GM19467 (cell line): ENCODE data around the gene PRPF6.
"Not testable (repeated sequence)": the region's sequence is repeated elsewhere in the genome, so short reads cannot be mapped to it uniquely, and the experiment has no call there.

ENCODE experiments used
- ATAC-seq: cut with Tn5 transposase; IDR thresholded peaks from one replicate; pipeline ENCODE4 v1.9.1; 2021; ENCODE audit warnings: mild to moderate bottlenecking, moderate library complexity; ENCODE audit not compliant: unreplicated experiment

Gene PRPF6

DNA sequence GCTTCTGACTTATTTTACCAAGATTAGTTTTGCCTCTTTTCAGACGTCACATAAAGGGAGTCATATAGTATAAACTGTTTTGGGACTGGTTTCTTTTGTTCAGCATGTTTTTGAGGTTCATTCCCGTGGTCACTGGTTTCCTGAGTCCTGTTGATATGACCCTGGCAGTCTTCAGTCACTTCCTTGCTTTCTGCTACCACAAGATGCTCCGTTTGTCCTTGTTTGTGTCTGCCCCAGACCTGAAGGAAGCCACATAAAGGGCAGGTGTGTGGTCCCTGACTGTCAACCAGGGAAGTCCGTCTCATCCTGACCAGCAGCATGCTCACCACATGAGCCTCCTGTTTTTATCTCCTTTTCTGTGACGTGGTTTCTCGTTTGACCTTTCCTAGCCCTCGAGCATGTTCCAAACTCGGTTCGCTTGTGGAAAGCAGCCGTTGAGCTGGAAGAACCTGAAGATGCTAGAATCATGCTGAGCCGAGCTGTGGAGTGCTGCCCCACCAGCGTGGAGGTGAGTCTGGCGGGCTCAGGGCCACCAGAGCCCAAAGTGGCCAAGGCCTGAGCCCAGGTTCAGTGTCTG is 29.0 kb downstream of the PRPF6 start:
- no peak for ATAC-seq

DNA sequence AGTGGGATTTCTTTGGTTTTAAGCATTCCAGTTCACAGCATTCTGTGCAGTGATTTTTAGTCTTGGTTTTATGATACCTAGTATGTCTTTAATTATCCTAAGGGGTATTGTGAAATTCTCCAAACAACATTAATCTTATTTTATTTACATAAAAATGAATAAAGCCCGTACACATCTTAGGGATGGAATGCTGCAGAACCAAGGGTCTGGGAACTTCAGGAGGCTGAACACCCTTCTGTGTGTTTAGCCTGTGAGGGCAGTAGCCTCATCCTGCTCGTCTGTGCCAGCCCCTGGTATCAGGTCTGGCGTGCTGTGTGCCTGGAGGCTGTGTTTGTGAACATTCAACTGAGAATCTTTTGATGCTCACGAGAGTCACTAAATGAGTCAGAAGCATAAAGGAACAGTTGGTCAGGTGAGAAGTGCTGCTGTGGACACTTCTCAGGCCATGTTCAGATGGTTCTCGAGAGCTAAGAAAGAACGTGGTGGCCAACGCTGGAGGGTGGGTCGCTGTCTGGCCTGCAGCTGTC is 29.8 kb downstream of the PRPF6 start:
- ATAC-seq = no peak

GRCh38 chr20:64011366-64011779 is 30.4 kb downstream of the PRPF6 start:
- no peak for ATAC-seq

DNA sequence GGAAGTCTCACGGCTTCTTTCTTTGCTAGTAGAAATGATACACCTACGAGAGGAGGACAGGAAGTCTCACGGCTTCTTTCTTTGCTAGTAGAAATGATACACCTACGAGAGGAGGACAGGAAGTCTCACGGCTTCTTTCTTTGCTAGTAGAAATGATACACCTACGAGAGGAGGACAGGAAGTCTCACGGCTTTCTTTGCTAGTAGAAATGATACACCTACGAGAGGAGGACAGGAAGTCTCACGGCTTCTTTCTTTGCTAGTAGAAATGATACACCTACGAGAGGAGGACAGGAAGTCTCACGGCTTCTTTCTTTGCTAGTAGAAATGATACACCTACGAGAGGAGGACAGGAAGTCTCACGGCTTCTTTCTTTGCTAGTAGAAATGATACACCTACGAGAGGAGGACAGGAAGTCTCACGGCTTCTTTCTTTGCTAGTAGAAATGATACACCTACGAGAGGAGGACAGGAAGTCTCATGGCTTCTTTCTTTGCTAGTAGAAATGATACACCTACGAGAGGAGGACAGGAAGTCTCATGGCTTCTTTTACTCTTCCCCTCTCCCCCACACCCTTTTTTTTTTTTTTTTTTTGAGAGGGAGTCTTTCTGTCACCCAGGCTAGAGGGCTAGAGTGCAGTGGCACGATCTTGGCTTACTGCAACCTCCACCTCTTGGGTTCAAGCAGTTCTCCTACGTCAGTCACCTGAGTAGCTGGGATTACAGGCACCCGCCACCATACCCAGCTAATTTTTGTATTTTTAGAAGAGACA is 31.6 kb downstream of the PRPF6 start:
- ATAC-seq = not testable (repeated sequence)

- no peak for ATAC-seq
Observed at GRCh38 chr20:64015635-64016034, 34.7 kb downstream of the PRPF6 start.

DNA sequence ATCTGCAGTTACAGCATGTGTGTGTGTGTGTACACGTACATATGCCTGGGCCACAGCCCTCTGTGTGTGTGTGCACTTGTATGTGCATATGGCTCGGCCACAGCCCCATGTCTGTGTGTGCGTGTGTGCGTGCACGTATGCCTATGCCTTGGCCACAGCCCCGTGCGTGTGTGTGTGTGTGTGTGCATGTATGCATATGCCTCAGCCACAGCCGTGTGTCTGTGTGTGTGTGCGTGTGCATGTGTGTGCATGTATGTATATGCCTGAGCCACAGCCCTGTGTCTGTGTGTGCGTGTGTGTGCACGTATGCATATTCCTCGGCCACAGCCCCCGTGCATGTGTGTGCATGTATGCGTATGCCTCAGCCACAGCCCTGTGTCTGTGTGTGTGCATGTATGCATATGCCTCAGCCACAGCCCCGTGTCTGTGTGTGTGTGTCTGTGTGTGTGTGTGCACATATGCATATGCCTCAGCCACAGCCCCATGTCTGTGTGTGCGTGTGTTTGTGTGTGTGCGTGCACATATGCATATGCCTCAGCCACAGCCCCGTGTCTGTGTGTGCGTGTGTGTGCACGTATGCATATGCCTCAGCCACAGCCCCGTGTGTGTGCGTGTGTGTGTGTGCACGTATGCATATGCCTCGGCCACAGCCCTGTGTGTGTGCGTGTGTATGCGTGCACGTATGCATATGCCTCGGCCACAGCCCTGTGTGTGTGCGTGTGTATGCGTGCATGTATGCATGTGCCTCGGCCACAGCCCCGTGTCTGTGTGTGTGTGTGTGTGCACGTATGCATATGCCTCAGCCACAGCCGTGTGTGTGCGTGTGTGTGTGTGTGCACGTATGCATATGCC is 40.4 kb downstream of the PRPF6 start:
- ATAC-seq = no peak

GRCh38 chr20:64022671-64023360 is 41.9 kb downstream of the PRPF6 start:
- ATAC-seq = no peak

GRCh38 chr20:64023361-64024140 is 42.6 kb downstream of the PRPF6 start:
- ATAC-seq = no peak

GRCh38 chr20:64024141-64024990 is 43.4 kb downstream of the PRPF6 start:
- no peak for ATAC-seq

DNA sequence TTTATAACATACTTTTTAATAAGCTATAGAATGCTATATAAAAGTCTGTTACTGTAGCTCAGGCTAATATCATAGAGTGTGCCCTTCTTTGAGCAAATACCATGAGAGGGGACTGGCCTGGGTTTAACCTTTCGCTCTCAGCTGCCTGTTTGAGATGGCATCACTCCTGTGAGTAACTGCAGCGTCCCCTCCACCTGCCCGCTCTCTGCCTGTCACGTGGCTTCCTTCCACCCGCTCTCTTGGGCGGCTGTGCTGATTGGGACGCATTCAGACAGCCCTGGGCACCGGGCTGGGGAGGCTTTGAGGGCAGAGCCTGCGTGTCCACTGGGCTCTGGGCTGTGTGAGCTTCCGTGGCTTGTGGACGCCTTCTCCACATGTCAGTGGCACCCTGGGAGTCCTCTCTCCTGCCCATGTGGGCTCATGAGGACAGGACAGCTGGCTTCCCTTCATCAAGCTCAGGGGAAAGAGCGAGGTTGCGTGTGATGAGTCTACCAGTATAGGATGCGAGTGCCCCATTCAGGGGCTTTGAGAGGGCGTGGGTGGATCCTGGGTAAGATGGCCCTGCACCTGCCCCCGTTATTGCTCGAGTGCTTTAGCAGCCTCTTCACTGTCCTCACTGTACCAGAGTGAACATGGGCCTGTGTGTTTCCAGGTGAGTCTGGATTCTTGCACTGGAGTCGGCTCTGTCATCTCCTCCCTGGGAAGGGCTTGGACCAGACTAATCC is 44.3 kb downstream of the PRPF6 start:
- ATAC-seq = no peak

- ATAC-seq = no peak
Observed at GRCh38 chr20:64025826-64026412, 45.0 kb downstream of the PRPF6 start.

DNA sequence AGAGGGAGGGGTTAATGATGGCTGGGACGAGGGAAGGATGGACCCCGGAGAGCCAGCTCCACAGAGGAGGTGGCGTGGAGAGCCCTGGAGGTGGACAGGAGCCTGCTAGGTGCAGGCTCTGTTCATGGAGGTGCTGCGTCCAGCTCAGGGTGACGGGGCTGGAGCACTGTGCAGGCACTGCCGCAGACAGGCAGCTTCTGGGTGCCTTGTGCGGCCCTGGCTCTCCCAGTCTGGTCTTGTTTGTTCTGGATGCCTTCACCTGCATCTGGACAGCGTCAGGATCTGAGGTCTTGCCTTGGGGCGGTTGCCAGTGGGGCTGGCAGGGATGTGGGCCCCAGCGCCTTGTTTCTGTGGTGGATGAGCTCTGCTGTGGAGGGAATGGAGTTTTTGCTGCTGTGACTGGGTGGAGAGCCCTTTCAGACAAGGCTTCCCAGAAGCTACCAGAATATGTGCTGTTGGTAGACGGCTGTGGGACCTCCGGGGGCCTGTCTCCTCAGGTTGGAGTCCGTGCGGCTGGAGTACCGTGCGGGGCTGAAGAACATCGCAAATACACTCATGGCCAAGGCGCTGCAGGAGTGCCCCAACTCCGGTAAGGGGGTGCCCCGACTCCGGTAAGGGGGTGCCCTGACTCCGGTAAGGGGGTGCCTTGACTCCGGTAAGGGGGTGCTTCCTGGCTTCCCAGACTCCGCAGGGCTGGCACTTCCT is 47.2 kb downstream of the PRPF6 start:
- ATAC-seq = no peak

GRCh38 chr20:64029293-64030117 is 48.6 kb downstream of the PRPF6 start:
- ATAC-seq = no peak

GRCh38 chr20:64030371-64031134 is 49.6 kb downstream of the PRPF6 start:
- ATAC-seq = no peak

DNA sequence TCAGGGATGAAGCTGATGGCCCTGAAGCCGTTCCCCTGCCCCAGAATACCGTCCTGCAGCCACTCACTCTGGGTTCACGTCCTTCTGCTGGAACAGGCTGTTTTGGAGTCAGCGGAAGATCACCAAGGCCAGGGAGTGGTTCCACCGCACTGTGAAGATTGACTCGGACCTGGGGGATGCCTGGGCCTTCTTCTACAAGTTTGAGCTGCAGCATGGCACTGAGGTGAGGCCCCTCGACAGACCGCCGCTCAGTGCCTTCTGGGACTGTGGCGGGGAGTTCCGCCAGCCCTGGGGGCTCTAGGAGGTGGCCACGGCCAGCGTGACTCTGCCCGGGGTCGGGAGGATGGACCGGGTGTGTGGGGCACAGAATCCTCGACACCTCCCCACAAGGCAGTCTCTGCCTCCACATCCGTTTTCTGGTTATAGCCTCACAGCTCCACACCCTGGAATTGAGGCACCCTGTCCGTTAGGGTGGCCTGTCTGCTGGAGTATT is 50.9 kb downstream of the PRPF6 start:
- no peak for ATAC-seq
